Activated effector memory CD4-positive, alpha-beta T cell treated with Interleukin-2 at 50 U/mL for 16 hours (primary cell): ENCODE results near the gene RNF224.

Source experiments
- DNase-seq: peaks from one replicate; pipeline ENCODE4 v3.0.0-alpha.2; 2020

Gene RNF224

DNA sequence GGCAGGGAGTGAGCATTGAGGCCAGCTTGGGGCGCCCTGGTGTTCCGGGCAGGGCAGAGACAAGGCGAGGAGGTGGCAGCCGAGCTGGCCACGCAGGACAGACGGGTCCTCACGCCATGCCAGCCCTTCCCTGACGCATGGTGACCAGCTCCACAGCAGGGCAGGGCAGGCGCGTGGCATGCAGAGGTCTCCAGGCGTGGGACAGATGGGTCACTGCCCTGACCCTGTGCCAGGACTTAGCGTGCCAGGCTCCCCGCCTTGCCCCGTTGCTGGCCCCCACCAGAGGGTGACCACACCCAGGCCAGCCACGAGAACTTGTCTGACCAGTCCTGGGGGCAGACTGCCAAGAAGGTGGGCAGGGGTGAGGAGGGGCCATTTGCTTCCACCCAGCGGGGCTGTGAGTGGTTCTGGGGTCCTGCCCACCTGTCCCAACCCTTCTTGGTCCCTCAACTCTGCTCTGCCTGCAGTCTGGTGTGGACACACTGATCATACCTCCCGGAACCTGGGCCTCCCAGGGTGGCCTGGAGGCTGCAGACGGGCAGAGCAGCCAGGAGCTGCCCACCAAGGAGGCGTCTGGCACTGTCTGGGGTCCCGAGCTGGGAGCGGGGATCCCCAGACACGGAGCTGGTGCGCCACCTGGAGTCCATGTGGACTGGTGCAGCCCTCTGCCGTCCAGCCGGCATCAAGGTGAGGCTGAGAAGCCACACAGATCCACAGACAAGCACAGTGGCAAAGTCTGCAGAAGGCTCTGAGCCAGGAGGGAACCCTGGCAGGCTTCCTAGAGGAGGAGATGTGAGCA lies at the start of gene RNF224:
Gene RNF224, plus strand, starts transcription at position 449 of the 799 bp plus-strand sequence. CDS start 834 bp downstream, outside the sequence.
- DNase-seq, result peak; percentile 69

GRCh38 chr9:137178201-137178938 lies 48.9 kb upstream of the RNF224 start:
- DNase-seq, result no peak

- DNase-seq, result no peak
These were observed 48.2 kb upstream of the RNF224 start for GRCh38 chr9:137178939-137179630.

GRCh38 chr9:137179761-137180160 lies 47.5 kb upstream of the RNF224 start:
- DNase-seq, result no peak

DNA sequence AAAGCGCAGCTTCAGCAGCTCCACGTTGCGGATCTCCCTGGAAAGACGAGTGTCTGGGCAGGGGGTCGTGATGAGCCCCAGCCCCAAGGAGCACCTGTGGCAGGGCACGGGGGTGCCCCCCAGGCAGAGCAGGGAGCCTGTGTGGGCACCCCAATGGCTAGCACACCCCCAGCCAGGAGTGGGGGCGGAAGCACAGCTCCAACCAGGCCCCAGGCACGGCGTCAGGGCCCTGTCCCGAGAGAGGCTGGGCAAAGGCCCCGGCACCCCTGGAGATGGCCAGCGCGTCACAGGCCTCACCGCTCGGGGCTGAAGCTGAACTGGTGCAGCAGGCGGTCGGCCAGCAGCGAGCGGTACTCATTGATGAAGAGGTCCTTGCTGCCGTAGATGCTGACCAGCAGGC lies 46.8 kb upstream of the RNF224 start:
- DNase-seq, result no peak

- DNase-seq, result no peak
These were observed 45.6 kb upstream of the RNF224 start for GRCh38 chr9:137181680-137182079.

GRCh38 chr9:137182836-137183235 lies 44.5 kb upstream of the RNF224 start:
- DNase-seq, result no peak

DNA sequence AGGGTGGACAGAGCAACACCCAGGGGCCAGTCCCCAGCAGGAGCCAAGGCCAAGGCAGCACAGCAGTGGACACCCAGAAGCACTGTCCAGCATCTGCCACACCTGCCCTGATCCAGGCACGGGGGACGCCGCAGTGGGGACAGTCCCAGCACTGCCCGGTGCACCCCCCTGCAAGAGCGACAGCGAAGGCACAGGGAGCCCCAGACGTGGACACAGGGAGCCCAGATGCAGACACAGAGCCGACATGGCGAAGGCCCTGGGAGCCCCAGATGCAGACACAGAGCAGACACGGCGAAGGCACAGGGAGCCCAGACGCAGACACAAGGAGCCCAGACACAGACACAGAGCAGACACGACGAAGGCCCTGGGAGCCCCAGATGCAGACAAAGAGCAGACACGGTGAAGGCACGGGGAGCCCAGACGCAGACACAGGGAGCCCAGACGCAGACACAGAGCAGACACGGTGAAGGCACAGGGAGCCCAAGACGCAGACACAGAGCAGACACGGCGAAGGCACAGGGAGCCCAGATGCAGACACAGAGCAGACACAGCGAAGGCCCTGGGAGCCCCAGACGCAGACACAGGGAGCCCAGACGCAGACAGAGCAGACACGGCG lies 43.2 kb upstream of the RNF224 start:
- no peak for DNase-seq

DNA sequence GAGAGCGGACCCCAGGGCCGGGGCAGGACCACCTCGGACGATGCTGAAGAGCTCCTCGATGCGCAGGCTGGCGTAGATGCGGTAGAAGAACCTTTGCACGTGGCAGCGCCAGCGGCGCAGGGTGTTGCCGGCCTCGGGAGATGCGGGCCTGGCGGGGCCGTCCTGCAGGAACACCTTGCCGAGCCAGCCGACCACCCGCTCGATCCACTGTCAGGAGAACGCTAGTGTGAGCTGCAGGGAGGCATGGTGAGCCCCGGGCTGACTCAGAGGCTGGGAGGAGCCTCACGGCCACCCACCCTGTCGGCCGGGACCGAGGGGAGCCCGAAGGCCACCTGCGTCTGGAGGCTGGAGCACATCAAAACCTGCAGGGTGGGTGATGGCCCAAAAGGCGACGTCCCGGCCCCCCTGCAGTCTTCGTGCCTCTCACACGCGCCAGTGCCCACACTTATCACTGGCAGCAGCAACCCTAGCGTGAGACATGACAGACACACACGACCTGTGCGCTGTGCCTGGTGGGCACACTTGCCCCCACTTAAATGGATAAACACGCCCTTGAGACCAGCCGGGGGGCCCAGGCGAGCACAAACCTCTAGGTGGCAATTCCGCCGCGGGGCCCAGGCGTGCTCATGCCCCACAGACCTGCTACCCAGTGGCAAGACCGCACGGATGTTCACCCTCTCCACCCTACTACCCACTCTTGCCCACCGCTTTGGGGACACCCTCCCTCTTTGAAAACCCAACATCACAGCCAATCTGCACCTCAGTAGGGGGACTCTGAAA lies 42.2 kb upstream of the RNF224 start:
- DNase-seq, result no peak

DNA sequence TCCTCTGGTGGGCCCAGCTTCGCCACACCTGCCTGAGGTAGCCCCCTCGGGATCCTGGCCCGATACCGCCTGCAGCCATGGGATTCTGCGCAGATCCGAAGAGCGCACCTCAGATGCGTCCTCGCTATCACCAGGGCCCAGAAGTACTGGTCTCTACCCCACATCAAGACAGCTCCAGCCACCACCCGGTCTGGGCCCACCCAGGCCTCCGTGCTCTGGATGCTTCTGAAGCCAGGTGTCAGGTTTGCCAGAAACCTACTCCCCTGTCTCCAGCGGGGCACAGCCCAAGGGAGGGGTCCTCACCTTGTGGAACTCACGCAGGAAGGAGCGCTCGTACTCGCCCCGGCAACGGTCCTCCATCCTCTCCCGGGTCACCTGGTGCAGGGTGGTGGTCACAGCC lies 41.4 kb upstream of the RNF224 start:
- no peak for DNase-seq

DNA sequence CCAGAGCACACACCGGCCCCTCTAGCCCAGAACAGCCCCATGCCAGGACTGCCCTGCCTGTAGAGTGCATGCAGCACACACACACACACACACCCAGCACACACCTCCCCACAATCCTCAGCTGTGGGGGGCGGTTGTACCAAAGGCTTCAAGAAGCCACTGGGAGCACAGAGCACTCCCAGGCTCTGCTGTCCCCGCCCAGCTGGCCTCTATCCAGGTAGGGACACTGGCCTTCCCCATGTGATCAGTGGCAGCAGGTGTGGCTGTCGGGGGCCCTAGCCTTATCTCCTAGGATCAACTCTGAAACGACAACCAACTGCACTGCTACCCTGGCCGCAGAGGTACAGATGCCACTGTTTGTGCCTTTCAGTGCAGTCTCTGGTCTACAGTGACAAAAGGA lies 40.9 kb upstream of the RNF224 start:
- DNase-seq, result no peak

GRCh38 chr9:137187386-137187785 lies 39.9 kb upstream of the RNF224 start:
- DNase-seq, result no peak

DNA sequence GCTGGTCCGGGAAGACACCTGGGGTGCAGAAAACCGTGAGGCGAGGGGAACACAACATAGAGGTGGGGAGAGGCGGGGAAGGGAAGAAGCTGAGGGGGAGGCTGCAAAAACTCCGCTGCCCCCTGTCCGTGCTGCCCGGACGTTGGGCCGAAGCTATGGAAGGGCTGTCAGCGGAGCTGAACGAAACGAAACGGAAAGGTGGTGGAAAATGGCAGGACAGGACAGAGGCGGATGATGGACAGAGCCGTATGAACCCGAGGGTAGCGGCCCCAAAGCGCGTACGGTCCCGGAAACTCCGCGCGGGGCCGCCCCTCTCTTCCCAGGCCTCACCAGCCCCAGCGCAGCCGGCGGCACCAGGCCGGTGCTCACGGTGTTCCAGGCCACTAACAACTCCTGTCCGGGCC lies 39.2 kb upstream of the RNF224 start:
- no peak for DNase-seq

- DNase-seq, result peak; percentile 89
These were observed 38.6 kb upstream of the RNF224 start, which contains the start of the genes ANAPC2 and SSNA1 for GRCh38 chr9:137188490-137189296. ANAPC2 (minus strand) TSS chr9:137188560; CDS start chr9:137188532, 28 bp downstream. SSNA1 (plus strand) TSS chr9:137188676; CDS start chr9:137188727, 51 bp downstream.

GRCh38 chr9:137189297-137190295 lies 37.7 kb upstream of the RNF224 start:
- DNase-seq, result no peak

- no peak for DNase-seq
These were observed 36.9 kb upstream of the RNF224 start for GRCh38 chr9:137190315-137190856.

DNA sequence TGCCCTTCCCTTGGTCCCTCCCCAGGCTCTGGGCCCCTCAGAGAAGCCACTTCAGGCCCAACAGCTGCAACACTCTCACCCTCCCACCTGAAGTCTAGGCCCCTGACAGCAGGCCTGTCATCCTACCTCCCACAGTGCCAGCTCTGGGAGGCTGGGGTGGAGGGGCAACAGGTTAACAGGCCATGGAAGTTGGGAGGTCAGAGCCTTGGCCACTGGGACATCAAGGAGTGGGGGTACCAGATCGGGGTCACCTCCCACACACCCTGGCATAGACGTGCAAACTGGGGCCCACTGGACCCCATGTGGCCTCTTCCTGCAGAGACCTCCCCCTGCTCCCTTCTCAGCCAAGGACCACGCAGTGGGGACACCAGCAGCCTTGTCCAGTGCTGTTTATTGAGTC lies 36.1 kb upstream of the RNF224 start:
- no peak for DNase-seq

DNA sequence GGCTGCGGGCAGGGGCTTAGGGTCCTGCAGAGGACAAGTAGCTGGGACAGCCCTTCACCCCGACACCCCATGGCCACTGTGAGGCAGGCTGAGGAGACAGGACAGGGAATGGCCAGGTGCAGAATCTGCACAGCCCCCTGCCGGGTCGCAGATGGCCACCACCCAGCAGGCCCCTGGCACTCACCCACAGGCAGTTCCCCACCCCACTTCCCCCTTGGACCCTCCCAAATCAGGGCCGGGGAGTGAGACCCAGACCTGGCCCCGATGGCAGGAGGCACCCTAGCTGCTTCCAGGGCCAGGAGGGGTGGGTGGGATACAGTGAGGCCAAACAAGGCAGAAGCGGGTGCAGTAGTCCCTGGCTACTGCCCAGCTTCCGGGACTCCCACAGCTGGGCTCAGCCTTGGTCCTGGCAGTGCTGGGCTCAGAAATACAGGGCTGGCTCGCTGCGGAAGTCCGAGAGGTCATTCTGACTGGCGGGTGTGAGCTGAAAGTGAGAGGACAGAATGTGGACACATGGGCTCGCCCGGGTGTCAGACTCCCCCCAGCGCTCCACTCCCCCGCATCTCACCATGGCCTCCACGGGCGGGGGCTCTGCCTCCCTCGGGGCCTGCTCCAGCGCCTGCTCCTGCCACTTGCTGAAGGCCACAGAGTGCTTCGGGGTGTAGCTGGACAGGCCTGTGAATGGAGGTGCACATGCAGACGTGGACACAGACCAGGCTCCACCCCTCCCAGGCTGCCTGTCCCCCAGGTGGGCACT lies 35.4 kb upstream of the RNF224 start:
- no peak for DNase-seq

- DNase-seq, result no peak
These were observed 34.9 kb upstream of the RNF224 start for GRCh38 chr9:137192448-137192780.
